H1 (cell line): ENCODE results near the gene ASGR1. TPM values are rescaled to one million over a fixed set of nuclear protein-coding genes. Genes with fewer than 3 reads are reported as not detected.

ENCODE experiments used
- ASH2L ChIP-seq: fragments of 200-600, 300-600 bp; sonication (generic); IDR thresholded peaks from one replicate; pipeline ENCODE4 v1.7.1; 2017; ENCODE audit warnings: low read length
- CTBP2 ChIP-seq: IDR thresholded peaks from 2 replicates; pipeline ENCODE4 v1.7.0; 2011; ENCODE audit warnings: borderline replicate concordance, mild to moderate bottlenecking, moderate library complexity, mixed read lengths, low read length; ENCODE audit not compliant: insufficient read depth, insufficient read length
- KDM5A ChIP-seq: fragments of 200-600 bp; IDR thresholded peaks from 2 replicates; pipeline ENCODE4 v1.7.1; 2012; ENCODE audit warnings: mild to moderate bottlenecking, low read length, inconsistent platforms, mixed read lengths
- MAFK ChIP-seq: IDR thresholded peaks from 2 replicates; pipeline ENCODE4 v1.6.1; 2012; ENCODE audit warnings: low read depth, mild to moderate bottlenecking, improper control_type of control experiment, low read length
- SP1 ChIP-seq: IDR thresholded peaks from 2 replicates; pipeline ENCODE4 v1.6.1; 2011; ENCODE audit warnings: low read depth, low read length
- polyA plus RNA-seq, 7 experiments: library from polyadenylated mRNA; depleted of rRNA in 3 of 7; stranded (reverse) in 5 of 7; unstranded in 2 of 7; fragments of >200 nt in 5 of 7; fragments of 200-250 nt in 2 of 7; gene quantifications; 1 replicate in 5 of 7; 2 replicates in 1 of 7; 4 replicates in 1 of 7; pipeline versions ENCODE4 v1.2.1 to v1.2.3, GENCODE V29; 2011 to 2013; ENCODE audit warnings: missing spikeins in 2 of 7, mixed read lengths in 2 of 7
- total RNA-seq: library from RNA; stranded (reverse); fragmentation: NEBNext Ultra II Directional; extraction: Animal tissue kit (Norgen Biotek cat#: 25700); gene quantifications from 2 replicates; pipeline ENCODE4 v1.2.1, GENCODE V29; 2021
- TF ChIP-seq, protein P1 (sequence below): IDR thresholded peaks from 2 replicates; pipeline ENCODE4 v1.6.1; 2012; ENCODE audit warnings: inconsistent platforms

ASGR1 gene
- total and polyA plus RNA-seq, 2 of the 8 experiments (the other 6 are each of a cell fraction or from before 2014, with no cell fraction given): 10.8 to 14.5 TPM

DNA sequence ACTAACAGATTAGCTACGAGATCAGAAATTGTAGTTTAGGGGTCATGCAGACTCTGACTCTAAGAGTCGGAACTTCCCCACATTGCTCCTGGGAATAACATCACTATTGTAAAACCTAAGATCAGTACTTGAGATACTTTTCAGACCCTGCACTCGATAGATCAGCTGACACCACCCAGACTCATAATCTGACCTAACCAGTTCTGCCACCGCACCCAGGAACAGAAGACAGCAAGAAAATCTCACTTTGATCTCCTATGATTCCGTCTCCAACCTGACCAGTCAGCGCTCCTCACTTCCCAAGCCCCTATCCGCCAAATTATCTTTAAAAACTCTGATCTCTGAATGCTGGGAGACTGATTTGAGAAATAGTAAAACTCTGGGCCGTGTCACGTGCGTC is 37.3 kb downstream of the ASGR1 start (continued):
- no peak for TF ChIP-seq SP1
- TF ChIP-seq ASH2L: no peak
- TF ChIP-seq, protein P1, sequence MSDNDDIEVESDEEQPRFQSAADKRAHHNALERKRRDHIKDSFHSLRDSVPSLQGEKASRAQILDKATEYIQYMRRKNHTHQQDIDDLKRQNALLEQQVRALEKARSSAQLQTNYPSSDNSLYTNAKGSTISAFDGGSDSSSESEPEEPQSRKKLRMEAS: no peak
- no peak for TF ChIP-seq KDM5A
- TF ChIP-seq MAFK: no peak
- TF ChIP-seq CTBP2: no peak
